ENCODE measurements around the gene SAP30L. TPM values are rescaled to one million over a fixed set of nuclear protein-coding genes. Genes with fewer than 3 reads are reported as not detected.

Gene SAP30L
- total and polyA plus RNA-seq, 8 donors, result 31.1 to 55.7 (median 44.2) TPM

DNA sequence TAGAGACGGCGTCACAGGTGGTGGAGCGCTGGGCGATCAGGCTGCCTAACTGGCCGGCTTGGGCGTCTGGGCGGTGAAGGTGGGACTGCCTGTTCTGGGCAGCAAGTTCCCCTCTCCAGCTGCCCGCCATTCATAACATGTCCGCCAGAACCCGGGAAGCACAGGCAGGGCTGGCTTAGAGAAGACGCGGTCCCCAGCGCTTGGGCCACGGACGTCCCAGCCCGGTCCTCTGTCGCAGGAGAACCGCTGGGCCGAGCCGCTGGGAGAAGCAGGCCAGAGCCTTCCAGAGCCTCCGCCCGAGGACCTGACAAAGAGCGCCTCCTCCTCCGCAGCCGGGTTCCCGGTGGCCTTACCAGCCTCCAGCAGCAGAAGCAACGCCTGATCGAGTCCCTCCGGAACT is 47.5 kb downstream of the SAP30L start:
- intact Hi-C loops (cut with DNase I), result no loop called here
- H3K4me3 ChIP-seq, result no peak overlapping the region
- no peak overlapping the region for H3K27ac ChIP-seq
- no peaks in the 10 kb centered on the region for H3K9me3 ChIP-seq
- no peaks in the 10 kb centered on the region for H3K36me3 ChIP-seq
- DNase-seq (no peak), ATAC-seq (no peak)
- H3K4me1 ChIP-seq, result no peaks in the 10 kb centered on the region
- TF ChIP-seq, protein P1, sequence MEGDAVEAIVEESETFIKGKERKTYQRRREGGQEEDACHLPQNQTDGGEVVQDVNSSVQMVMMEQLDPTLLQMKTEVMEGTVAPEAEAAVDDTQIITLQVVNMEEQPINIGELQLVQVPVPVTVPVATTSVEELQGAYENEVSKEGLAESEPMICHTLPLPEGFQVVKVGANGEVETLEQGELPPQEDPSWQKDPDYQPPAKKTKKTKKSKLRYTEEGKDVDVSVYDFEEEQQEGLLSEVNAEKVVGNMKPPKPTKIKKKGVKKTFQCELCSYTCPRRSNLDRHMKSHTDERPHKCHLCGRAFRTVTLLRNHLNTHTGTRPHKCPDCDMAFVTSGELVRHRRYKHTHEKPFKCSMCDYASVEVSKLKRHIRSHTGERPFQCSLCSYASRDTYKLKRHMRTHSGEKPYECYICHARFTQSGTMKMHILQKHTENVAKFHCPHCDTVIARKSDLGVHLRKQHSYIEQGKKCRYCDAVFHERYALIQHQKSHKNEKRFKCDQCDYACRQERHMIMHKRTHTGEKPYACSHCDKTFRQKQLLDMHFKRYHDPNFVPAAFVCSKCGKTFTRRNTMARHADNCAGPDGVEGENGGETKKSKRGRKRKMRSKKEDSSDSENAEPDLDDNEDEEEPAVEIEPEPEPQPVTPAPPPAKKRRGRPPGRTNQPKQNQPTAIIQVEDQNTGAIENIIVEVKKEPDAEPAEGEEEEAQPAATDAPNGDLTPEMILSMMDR (IDR thresholded peaks at IDR 0.05), result no peak
- peaks cover 39 to 92% of the 10 kb centered on the region in 2 donors for H3K27me3 ChIP-seq

DNA sequence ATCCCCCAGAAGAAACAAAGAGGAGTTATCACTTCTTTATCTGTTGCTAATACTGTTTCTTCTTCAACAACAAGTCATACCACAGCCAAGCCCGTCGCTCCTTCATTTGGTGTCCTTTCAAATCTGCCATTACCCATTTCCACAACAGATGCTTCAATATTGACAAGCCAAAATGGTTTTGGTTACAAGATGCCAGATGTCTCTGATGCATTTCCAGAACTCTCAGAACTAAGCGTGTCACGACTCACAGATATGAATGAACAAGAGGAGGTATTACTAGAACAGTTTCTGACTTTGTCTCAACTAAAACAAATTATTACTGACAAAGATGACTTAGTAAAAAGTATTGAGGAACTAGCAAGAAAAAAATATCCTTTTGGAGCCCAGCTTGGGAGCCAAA is 48.2 kb downstream of the SAP30L start:
- peaks cover 33 to 85% of the 10 kb centered on the region in 2 donors for H3K27me3 ChIP-seq
- TF ChIP-seq, protein P1 (IDR thresholded peaks at IDR 0.05), result no peak
- H3K27ac ChIP-seq, result no peak overlapping the region
- no peaks in the 10 kb centered on the region for H3K36me3 ChIP-seq
- H3K9me3 ChIP-seq, result no peaks in the 10 kb centered on the region
- no peak overlapping the region for H3K4me3 ChIP-seq
- DNase-seq (no peak), ATAC-seq (no peak)
- intact Hi-C loops (cut with DNase I), result no loop called here
- no peaks in the 10 kb centered on the region for H3K4me1 ChIP-seq

DNA sequence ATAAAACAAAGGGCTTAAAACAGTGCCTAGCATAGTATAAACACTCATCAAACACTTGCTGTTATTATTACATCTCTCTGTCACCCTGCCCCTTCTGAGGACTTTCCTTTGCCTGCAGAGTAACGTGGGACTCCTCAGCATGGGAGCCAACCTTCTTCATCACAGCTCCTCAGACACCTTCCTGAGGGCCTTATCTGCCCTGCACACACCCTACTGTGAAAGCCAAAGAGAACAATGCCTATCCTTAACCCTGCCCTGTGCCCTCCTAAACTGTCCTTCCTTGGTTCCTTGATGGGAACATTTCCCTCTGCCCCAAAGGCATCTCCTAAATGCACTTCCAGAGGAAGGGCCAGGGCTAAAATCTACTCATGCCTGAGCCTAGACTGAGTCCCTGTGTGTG is 52.8 kb downstream of the SAP30L start:
- no peak for ATAC-seq
- TF ChIP-seq, protein P1 (IDR thresholded peaks at IDR 0.05), result no peak
- DNase-seq, result no peak
- H3K4me1 ChIP-seq, result no peaks in the 10 kb centered on the region
- no peaks in the 10 kb centered on the region for H3K9me3 ChIP-seq
- no peaks in the 10 kb centered on the region for H3K36me3 ChIP-seq
- H3K4me3 ChIP-seq, result no peak overlapping the region
- intact Hi-C loops (cut with DNase I), result no loop called here
- no peak overlapping the region for H3K27ac ChIP-seq
- H3K27me3 ChIP-seq, result peaks cover 15 to 44% of the 10 kb centered on the region in 2 donors

DNA sequence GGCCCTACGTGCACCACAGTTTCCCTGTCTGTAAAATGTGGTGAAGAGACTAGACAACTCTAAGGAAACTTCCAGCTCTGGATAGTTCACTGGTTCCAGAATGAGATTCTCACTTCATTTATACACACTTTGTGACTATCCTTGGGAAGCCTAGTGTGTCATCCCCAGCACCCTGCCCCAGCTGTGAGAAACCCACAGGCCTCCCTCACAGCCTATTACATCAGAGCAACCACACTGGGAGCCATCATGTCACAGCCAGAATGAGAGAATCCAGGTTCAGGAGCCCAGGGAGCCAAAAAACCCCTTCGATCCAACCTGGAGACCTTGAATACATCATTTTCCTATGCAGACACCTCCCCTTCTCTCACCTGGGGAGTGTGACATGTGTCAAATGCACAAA is 53.2 kb downstream of the SAP30L start:
- Histone ChIP-seq H3K27ac (no peak overlapping the region), H3K4me3 (no peak overlapping the region), H3K4me1 (no peaks in the 10 kb centered on the region), H3K27me3 (peaks cover 13 to 40% of the 10 kb centered on the region in 2 donors), H3K9me3 (no peaks in the 10 kb centered on the region), H3K36me3 (no peaks in the 10 kb centered on the region)
- intact Hi-C loops (cut with DNase I), result no loop called here
- ATAC-seq (no peak), DNase-seq (no peak)
- TF ChIP-seq, protein P1 (IDR thresholded peaks at IDR 0.05), result no peak

DNA sequence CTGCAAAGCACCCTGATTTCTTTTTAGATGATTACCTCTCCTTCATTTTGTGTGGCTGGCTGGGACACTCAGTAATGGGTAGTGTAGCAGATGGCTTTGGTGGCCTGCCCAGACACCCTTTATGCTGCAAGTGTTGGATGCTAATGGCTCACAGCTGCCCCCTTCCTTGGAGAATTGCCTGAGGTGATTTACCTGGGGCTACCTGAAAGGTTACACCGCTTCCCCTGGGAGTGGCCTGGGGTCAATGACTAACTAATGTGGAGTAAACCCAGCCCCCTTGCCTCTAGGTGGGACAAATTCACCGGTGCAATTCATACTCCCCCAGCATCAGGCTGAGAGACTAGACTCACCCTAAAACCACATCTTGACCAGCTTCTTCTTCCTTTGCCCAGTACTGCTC is 55.8 kb downstream of the SAP30L start:
- no peaks in the 10 kb centered on the region for H3K9me3 ChIP-seq
- H3K4me1 ChIP-seq, result no peaks in the 10 kb centered on the region
- TF ChIP-seq, protein P1 (IDR thresholded peaks at IDR 0.05), result no peak
- H3K27me3 ChIP-seq, result peaks cover 1 to 22% of the 10 kb centered on the region in 2 donors
- H3K27ac ChIP-seq, result no peak overlapping the region
- DNase-seq, result no peak
- no peak overlapping the region for H3K4me3 ChIP-seq
- intact Hi-C loops (cut with DNase I), result no loop called here
- H3K36me3 ChIP-seq, result no peaks in the 10 kb centered on the region
- ATAC-seq, result no peak

All from left lung (tissue), 10 donors.